SK-N-SH treated with all-trans-retinoic acid at 6 μM for 48 hours (cell line): ENCODE results near the gene STAC3.

ENCODE experiments used
- ATAC-seq: fragments of 200-7000 bp; cut with Tn5 transposase; 3 replicates; pipeline ENCODE4 v1.9.1; 2020; ENCODE audit warnings: mild to moderate bottlenecking, moderate library complexity
- ARNTL ChIP-seq: fragments of 450-650 bp; formaldehyde crosslinking; IDR thresholded peaks from 2 replicates; pipeline ENCODE4 v1.5.0; 2020; ENCODE audit warnings: low read depth, mild to moderate bottlenecking, moderate library complexity, borderline replicate concordance
- BACH2 ChIP-seq: fragments of 250-450 bp; sonication (Bioruptor Pico); IDR thresholded peaks from 2 replicates; pipeline ENCODE4 v1.9.0; 2021; ENCODE audit warnings: mild to moderate bottlenecking, borderline replicate concordance
- CSDC2 ChIP-seq: fragments of 250-450 bp; sonication (Bioruptor Pico); IDR thresholded peaks from 2 replicates; pipeline ENCODE4 v1.5.0; 2020; ENCODE audit warnings: mild to moderate bottlenecking, moderate library complexity
- ESRRG ChIP-seq: fragments of 250-450 bp; sonication (Bioruptor Pico); IDR thresholded peaks from 2 replicates; pipeline ENCODE4 v1.6.1; 2021; ENCODE audit warnings: mild to moderate bottlenecking
- GLIS3 ChIP-seq: fragments of 250-450 bp; sonication (Bioruptor Pico); IDR thresholded peaks from 2 replicates; pipeline ENCODE4 v1.5.0; 2020; ENCODE audit warnings: mild to moderate bottlenecking, moderate library complexity
- ISL1 ChIP-seq: fragments of 250-450 bp; sonication (Bioruptor Pico); IDR thresholded peaks from 2 replicates; pipeline ENCODE4 v2.1.2; 2022; ENCODE audit warnings: mild to moderate bottlenecking, moderate library complexity
- OSR1 ChIP-seq: fragments of 250-450 bp; sonication (Bioruptor Pico); IDR thresholded peaks from 2 replicates; pipeline ENCODE4 v1.8.0; 2022; ENCODE audit warnings: moderate library complexity, mild to moderate bottlenecking, inconsistent platforms
- RARB ChIP-seq: fragments of 250-450 bp; sonication (Bioruptor Pico); IDR thresholded peaks from 2 replicates; pipeline ENCODE4 v1.8.0; 2021; ENCODE audit warnings: mild to moderate bottlenecking, moderate library complexity
- TCF4 ChIP-seq: fragments of 250-450 bp; sonication (Bioruptor Pico); IDR thresholded peaks from 2 replicates; pipeline ENCODE4 v1.8.0; 2021; ENCODE audit warnings: mild to moderate bottlenecking, moderate library complexity, borderline replicate concordance
- TOX ChIP-seq: fragments of 250-450 bp; sonication (Bioruptor Pico); IDR thresholded peaks from 2 replicates; pipeline ENCODE4 v1.8.0; 2021; ENCODE audit warnings: mild to moderate bottlenecking, moderate library complexity, borderline replicate concordance
- ZC3H10 ChIP-seq: fragments of 250-450 bp; sonication (Bioruptor Pico); IDR thresholded peaks from 2 replicates; pipeline ENCODE4 v1.5.1; 2021; ENCODE audit warnings: mild to moderate bottlenecking, moderate library complexity
- ZFP3 ChIP-seq: fragments of 250-450 bp; sonication (Bioruptor Pico); IDR thresholded peaks from 2 replicates; pipeline ENCODE4 v1.5.0; 2020; ENCODE audit warnings: mild to moderate bottlenecking, moderate library complexity
- ZFP30 ChIP-seq: fragments of 450-650 bp; formaldehyde crosslinking; IDR thresholded peaks from 2 replicates; pipeline ENCODE4 v1.5.0; 2022; ENCODE audit warnings: mild to moderate bottlenecking, moderate library complexity
- ZNF565 ChIP-seq: fragments of 450-650 bp; formaldehyde crosslinking; conservative IDR thresholded peaks from 2 replicates; pipeline ENCODE4 v1.5.0; 2020; ENCODE audit warnings: low read depth, mild to moderate bottlenecking, moderate library complexity
- ZNF70 ChIP-seq: fragments of 450-650 bp; formaldehyde crosslinking; IDR thresholded peaks from 2 replicates; pipeline ENCODE4 v1.5.0; 2020; ENCODE audit warnings: mild to moderate bottlenecking, moderate library complexity
- TF ChIP-seq, protein P1 (sequence below): fragments of 250-450 bp; sonication (Bioruptor Pico); IDR thresholded peaks from 2 replicates; pipeline ENCODE4 v1.5.1; 2021; ENCODE audit warnings: mild to moderate bottlenecking, moderate library complexity
- TF ChIP-seq, protein P2 (sequence below): fragments of 250-450 bp; sonication (Bioruptor Pico); IDR thresholded peaks from 2 replicates; pipeline ENCODE4 v1.5.0; 2020; ENCODE audit warnings: mild to moderate bottlenecking, moderate library complexity
- TF ChIP-seq, protein P3 (sequence below): fragments of 250-450 bp; sonication (Bioruptor Pico); IDR thresholded peaks from 2 replicates; pipeline ENCODE4 v1.8.0; 2020; ENCODE audit warnings: mild to moderate bottlenecking, moderate library complexity, borderline replicate concordance
- TF ChIP-seq, protein P4 (sequence below): fragments of 250-450 bp; sonication (Bioruptor Pico); IDR thresholded peaks from 2 replicates; pipeline ENCODE4 v1.8.0; 2021; ENCODE audit warnings: low read depth, mild to moderate bottlenecking, moderate library complexity, borderline replicate concordance
- TF ChIP-seq, protein P5 (sequence below): fragments of 250-450 bp; sonication (Bioruptor Pico); IDR thresholded peaks from 2 replicates; pipeline ENCODE4 v1.5.1; 2020; ENCODE audit warnings: low read depth, mild to moderate bottlenecking, moderate library complexity

Gene STAC3

DNA sequence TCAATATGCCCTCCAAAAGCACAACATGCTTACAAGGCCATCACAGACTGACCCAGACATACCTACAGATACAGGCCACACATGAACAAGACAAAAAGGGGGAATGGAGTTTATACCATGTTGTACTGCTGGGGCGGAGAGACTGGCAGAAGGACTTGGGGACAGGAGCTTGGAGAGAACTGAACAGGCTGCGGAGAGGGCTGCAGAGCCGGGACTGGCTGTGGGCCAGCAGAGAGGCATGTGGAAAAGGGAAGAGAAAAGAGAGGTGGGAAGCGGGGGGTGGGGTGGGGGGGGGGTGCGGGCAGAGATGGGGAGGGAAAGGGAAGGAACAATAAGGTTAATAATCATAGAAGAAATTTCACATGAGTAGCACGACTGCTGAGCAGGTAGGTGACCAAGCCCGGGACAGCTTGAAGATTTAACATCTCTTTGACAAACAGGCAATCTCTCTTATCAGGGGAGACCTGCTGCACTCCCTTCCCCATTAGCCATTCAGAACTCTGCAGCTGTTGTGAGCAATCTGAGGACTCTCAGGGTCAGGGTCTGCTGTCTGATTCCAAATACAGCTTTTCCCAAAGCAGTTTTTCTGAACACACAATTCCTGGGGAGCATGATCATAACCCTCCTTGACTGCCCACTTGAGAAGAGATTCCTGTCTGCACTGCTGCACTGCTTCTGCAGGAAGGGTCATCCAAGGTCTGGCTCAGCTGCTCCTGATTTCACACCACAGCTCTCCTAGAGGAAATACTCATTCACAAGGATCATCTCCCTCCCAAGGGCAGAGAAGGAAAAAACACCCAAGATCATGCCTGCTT lies 21.6 kb upstream of the STAC3 start:
- TF ChIP-seq, protein P1, sequence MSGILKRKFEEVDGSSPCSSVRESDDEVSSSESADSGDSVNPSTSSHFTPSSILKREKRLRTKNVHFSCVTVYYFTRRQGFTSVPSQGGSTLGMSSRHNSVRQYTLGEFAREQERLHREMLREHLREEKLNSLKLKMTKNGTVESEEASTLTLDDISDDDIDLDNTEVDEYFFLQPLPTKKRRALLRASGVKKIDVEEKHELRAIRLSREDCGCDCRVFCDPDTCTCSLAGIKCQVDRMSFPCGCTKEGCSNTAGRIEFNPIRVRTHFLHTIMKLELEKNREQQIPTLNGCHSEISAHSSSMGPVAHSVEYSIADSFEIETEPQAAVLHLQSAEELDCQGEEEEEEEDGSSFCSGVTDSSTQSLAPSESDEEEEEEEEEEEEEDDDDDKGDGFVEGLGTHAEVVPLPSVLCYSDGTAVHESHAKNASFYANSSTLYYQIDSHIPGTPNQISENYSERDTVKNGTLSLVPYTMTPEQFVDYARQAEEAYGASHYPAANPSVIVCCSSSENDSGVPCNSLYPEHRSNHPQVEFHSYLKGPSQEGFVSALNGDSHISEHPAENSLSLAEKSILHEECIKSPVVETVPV (CRISPR knock-in tag), result no peak
- TF ChIP-seq, protein P2, sequence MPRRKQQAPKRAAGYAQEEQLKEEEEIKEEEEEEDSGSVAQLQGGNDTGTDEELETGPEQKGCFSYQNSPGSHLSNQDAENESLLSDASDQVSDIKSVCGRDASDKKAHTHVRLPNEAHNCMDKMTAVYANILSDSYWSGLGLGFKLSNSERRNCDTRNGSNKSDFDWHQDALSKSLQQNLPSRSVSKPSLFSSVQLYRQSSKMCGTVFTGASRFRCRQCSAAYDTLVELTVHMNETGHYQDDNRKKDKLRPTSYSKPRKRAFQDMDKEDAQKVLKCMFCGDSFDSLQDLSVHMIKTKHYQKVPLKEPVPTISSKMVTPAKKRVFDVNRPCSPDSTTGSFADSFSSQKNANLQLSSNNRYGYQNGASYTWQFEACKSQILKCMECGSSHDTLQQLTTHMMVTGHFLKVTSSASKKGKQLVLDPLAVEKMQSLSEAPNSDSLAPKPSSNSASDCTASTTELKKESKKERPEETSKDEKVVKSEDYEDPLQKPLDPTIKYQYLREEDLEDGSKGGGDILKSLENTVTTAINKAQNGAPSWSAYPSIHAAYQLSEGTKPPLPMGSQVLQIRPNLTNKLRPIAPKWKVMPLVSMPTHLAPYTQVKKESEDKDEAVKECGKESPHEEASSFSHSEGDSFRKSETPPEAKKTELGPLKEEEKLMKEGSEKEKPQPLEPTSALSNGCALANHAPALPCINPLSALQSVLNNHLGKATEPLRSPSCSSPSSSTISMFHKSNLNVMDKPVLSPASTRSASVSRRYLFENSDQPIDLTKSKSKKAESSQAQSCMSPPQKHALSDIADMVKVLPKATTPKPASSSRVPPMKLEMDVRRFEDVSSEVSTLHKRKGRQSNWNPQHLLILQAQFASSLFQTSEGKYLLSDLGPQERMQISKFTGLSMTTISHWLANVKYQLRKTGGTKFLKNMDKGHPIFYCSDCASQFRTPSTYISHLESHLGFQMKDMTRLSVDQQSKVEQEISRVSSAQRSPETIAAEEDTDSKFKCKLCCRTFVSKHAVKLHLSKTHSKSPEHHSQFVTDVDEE, result no peak
- TF ChIP-seq, protein P3, sequence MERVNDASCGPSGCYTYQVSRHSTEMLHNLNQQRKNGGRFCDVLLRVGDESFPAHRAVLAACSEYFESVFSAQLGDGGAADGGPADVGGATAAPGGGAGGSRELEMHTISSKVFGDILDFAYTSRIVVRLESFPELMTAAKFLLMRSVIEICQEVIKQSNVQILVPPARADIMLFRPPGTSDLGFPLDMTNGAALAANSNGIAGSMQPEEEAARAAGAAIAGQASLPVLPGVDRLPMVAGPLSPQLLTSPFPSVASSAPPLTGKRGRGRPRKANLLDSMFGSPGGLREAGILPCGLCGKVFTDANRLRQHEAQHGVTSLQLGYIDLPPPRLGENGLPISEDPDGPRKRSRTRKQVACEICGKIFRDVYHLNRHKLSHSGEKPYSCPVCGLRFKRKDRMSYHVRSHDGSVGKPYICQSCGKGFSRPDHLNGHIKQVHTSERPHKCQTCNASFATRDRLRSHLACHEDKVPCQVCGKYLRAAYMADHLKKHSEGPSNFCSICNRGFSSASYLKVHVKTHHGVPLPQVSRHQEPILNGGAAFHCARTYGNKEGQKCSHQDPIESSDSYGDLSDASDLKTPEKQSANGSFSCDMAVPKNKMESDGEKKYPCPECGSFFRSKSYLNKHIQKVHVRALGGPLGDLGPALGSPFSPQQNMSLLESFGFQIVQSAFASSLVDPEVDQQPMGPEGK (CRISPR knock-in tag), result no peak
- TF ChIP-seq RARB (no peak), ARNTL (CRISPR knock-in tag) (no peak), TCF4 (CRISPR knock-in tag) (no peak), GLIS3 (CRISPR knock-in tag) (no peak), ZFP30 (no peak), ZC3H10 (no peak), ISL1 (CRISPR knock-in tag) (no peak), TOX (no peak), ZFP3 (CRISPR knock-in tag) (no peak), ESRRG (CRISPR knock-in tag) (no peak), OSR1 (CRISPR knock-in tag) (no peak), ZNF565 (CRISPR knock-in tag) (no peak), CSDC2 (no peak), BACH2 (CRISPR knock-in tag) (no peak)
- TF ChIP-seq, protein P4, sequence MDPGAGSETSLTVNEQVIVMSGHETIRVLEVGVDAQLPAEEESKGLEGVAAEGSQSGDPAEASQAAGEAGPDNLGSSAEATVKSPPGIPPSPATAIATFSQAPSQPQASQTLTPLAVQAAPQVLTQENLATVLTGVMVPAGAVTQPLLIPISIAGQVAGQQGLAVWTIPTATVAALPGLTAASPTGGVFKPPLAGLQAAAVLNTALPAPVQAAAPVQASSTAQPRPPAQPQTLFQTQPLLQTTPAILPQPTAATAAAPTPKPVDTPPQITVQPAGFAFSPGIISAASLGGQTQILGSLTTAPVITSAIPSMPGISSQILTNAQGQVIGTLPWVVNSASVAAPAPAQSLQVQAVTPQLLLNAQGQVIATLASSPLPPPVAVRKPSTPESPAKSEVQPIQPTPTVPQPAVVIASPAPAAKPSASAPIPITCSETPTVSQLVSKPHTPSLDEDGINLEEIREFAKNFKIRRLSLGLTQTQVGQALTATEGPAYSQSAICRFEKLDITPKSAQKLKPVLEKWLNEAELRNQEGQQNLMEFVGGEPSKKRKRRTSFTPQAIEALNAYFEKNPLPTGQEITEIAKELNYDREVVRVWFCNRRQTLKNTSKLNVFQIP (CRISPR knock-in tag), result no peak
- TF ChIP-seq, protein P5, sequence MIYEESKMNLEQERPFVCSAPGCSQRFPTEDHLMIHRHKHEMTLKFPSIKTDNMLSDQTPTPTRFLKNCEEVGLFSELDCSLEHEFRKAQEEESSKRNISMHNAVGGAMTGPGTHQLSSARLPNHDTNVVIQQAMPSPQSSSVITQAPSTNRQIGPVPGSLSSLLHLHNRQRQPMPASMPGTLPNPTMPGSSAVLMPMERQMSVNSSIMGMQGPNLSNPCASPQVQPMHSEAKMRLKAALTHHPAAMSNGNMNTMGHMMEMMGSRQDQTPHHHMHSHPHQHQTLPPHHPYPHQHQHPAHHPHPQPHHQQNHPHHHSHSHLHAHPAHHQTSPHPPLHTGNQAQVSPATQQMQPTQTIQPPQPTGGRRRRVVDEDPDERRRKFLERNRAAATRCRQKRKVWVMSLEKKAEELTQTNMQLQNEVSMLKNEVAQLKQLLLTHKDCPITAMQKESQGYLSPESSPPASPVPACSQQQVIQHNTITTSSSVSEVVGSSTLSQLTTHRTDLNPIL (CRISPR knock-in tag), result no peak
- peak; percentile 75 for ATAC-seq

DNA sequence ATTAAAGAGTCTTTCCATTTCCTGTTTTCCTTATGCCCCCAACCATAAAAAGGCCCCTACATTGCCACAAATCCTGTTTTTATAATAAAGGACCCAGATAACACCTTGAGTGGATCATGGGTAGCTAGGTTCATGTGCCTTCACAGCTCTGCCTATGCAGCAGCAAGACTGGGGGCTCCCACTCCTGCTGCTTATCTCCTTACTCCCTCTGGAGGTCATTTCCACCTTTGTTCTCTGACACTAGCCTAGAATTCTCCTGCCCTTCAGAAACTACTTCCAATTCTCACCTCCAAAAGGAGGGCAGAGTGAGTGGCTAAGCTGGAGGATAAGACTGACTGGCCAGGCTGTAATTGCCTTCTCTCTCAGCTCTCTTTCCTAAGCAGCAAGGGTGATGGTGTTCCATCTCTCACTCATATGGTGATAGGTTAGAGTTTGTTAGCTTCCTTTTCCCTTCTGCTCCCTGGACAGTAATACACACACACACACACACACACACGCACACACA lies 20.0 kb upstream of the STAC3 start:
- ATAC-seq, result 0 out of 3 replicates have a peak, but pooled peaks have one; percentile 33
- TF ChIP-seq ESRRG (CRISPR knock-in tag), result no peak
- TF ChIP-seq, protein P3 (CRISPR knock-in tag), result no peak
- TF ChIP-seq TOX, result no peak
- TF ChIP-seq BACH2 (CRISPR knock-in tag), result no peak
- TF ChIP-seq ISL1 (CRISPR knock-in tag), result no peak
- TF ChIP-seq, protein P5 (CRISPR knock-in tag), result no peak
- TF ChIP-seq, protein P4 (CRISPR knock-in tag), result no peak
- no peak for TF ChIP-seq CSDC2
- TF ChIP-seq, protein P1 (CRISPR knock-in tag), result no peak
- no peak for TF ChIP-seq RARB
- TF ChIP-seq ZC3H10, result no peak
- no peak for TF ChIP-seq ZNF70
